Measurements from ENCODE around the gene MRGPRF. TPM values are rescaled to one million over a fixed set of nuclear protein-coding genes. Genes with fewer than 3 reads are reported as not detected.

MRGPRF gene
- total RNA-seq, 3 donors from 2014 or later (not counting 1 experiment from before 2014, with no cell fraction given), result not detected

DNA sequence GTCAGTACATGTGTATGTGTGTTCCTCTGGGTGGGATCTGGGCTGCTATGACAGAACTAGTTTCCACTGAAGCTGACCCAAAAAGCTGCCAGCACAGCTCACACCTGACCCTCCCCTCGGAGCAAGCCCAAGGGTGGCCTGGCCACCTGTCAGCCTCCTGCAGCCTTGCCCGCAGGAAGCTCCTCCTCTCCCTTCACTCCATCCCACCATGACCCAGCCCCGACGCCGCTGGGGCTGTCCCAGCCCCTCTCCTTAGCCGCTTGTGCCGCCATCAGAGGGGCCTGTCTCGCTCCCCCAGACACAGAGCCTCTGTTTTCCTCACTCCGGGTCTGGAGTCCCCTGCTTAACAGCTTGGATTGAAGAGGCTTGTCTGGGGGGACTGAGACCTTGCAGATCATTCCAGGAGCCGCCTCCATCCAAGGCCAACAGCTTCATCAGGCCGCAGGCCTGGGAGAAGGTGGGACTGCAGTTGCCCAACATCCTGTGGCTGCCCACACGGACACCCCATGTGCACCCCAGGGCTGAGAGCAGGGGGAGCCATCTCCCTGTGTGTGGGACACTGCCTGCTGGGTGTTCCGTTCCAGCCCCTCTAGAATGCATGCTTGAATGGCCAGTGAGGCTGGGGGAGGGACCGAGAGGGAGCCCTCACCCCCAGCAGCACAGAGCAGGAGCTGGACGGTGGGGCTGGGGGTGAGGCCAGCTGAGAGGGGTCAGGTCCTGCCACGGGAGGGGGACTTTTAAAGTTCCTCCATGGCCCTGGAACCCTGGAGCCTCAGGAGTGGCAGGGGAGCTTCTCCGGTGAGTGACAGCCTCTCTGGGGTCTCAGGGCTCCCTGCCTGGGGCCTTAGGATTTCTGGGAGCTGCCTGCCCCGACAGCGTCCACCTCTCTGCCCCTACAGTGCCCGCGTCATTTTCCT, 696 bp downstream of the MRGPRF start:
- Histone ChIP-seq H3K4me1 (ENCODE audit: control insufficient read depth, insufficient read depth, low read length) (peaks cover 18% of the 10 kb centered on the region), H3K9me3 (ENCODE audit: control insufficient read depth, insufficient read depth, low read length) (no peaks in the 10 kb centered on the region), H3K4me3 (ENCODE audit: low read length) (no peak overlapping the region), H3K36me3 (ENCODE audit: control insufficient read depth, insufficient read depth, low read length) (no peaks in the 10 kb centered on the region), H3K27me3 (ENCODE audit: control insufficient read depth, insufficient read depth, low read length) (peaks cover 26% of the 10 kb centered on the region), H3K27ac (ENCODE audit: low read length) (no peak overlapping the region)
- ATAC-seq (no peak), DNase-seq (no peak)
- no peaks in the 10 kb centered on the region for H3K9me3 Mint-ChIP-seq
- intact Hi-C loops (cut with micrococcal nuclease), result no loop called here
- TF ChIP-seq, protein P1, sequence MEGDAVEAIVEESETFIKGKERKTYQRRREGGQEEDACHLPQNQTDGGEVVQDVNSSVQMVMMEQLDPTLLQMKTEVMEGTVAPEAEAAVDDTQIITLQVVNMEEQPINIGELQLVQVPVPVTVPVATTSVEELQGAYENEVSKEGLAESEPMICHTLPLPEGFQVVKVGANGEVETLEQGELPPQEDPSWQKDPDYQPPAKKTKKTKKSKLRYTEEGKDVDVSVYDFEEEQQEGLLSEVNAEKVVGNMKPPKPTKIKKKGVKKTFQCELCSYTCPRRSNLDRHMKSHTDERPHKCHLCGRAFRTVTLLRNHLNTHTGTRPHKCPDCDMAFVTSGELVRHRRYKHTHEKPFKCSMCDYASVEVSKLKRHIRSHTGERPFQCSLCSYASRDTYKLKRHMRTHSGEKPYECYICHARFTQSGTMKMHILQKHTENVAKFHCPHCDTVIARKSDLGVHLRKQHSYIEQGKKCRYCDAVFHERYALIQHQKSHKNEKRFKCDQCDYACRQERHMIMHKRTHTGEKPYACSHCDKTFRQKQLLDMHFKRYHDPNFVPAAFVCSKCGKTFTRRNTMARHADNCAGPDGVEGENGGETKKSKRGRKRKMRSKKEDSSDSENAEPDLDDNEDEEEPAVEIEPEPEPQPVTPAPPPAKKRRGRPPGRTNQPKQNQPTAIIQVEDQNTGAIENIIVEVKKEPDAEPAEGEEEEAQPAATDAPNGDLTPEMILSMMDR (IDR thresholded peaks at IDR 0.05), result no peak
- H3K27me3 Mint-ChIP-seq (ENCODE audit: low read depth in 2 of 2), result peaks cover 14 to 18% of the 10 kb centered on the region in 2 donors
- 44% methylated on average over 21 of the region's 21 CpGs for WGBS (ENCODE audit: insufficient coverage)
- H3K4me3 Mint-ChIP-seq, result no peak overlapping the region
- H3K36me3 Mint-ChIP-seq, result no peaks in the 10 kb centered on the region
- peaks cover 0 to 12% of the 10 kb centered on the region in 2 donors for H3K4me1 Mint-ChIP-seq
- no peak overlapping the region for H3K27ac Mint-ChIP-seq

DNA sequence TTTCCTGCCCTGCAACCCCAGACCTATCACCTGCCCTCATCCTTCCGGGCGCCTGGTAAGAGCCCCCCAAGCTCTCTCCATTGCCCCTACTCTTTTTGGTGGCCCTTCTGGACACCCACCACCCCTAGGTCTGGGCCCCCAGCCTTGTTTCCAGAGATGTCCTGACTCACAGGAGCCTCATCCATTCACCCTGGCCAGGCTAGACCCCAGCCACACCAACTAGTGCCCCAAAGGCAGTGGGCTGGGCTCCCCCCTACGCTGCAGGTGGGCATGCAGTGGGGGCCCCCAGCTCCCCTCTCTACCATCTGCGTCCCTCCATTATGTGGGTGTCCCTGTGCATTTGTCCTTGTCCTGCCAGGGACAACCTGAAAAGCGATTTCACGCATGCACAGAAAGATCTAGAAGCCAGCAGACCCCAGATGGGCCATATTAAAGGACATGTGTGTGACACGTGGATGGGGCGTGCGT, 1.4 kb downstream of the MRGPRF start:
- no peaks in the 10 kb centered on the region for H3K36me3 ChIP-seq (ENCODE audit: control insufficient read depth, insufficient read depth, low read length)
- Mint-ChIP-seq H3K4me1 (peaks cover 0 to 12% of the 10 kb centered on the region in 2 donors), H3K36me3 (no peaks in the 10 kb centered on the region), H3K27ac (no peak overlapping the region), H3K9me3 (no peaks in the 10 kb centered on the region), H3K27me3 (ENCODE audit: low read depth in 2 of 2) (peaks cover 14 to 18% of the 10 kb centered on the region in 2 donors), H3K4me3 (peak overlapping the region; percentile 25)
- intact Hi-C loops (cut with micrococcal nuclease), result no loop called here
- no peak overlapping the region for H3K27ac ChIP-seq (ENCODE audit: low read length)
- ATAC-seq (no peak), DNase-seq (no peak)
- H3K9me3 ChIP-seq (ENCODE audit: control insufficient read depth, insufficient read depth, low read length), result no peaks in the 10 kb centered on the region
- TF ChIP-seq, protein P1 (IDR thresholded peaks at IDR 0.05), result no peak
- peaks cover 26% of the 10 kb centered on the region for H3K27me3 ChIP-seq (ENCODE audit: control insufficient read depth, insufficient read depth, low read length)
- peaks cover 18% of the 10 kb centered on the region for H3K4me1 ChIP-seq (ENCODE audit: control insufficient read depth, insufficient read depth, low read length)
- no peak overlapping the region for H3K4me3 ChIP-seq (ENCODE audit: low read length)
- 84% methylated on average over 9 of the region's 9 CpGs for WGBS (ENCODE audit: insufficient coverage)

DNA sequence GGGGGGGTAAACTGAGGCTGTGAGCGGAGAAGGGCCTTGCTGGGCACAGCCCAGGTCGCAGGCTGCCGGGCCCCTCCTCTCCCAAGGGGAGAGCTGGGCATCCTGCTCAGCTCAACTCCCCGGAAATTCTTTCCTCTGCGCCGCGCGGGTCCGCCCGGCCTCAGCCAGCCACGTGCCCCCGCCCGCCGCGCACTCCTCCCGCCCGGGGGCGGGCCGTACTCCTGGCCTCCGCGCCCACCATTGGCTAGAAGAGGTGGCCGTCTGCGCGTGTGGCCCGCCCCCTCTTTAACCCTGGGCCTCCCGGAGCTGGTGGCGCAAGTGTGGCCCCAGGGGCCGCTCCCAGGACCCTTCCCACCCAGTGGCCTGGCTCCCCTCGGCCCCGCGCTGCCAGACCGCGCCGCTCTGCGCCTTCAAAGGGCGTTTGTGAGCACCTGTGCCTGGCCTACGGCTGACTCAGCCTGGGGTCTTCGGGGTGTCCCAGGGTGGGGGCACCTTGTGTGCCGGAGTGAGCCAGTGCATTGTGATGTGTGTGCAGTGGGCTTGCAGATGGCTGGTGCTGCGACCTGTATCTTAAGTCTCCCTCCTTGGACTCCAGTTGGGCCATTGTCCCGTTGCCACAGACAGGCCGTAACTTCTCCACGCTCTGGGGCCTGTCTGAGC, 2.0 kb downstream of the MRGPRF start:
- Mint-ChIP-seq H3K27me3 (ENCODE audit: low read depth in 2 of 2) (peaks cover 14 to 18% of the 10 kb centered on the region in 2 donors), H3K9me3 (no peaks in the 10 kb centered on the region), H3K4me1 (peaks cover 0 to 12% of the 10 kb centered on the region in 2 donors), H3K27ac (no peak overlapping the region), H3K36me3 (no peaks in the 10 kb centered on the region), H3K4me3 (peak overlapping the region; percentile 25)
- Histone ChIP-seq H3K27ac (ENCODE audit: low read length) (no peak overlapping the region), H3K4me1 (ENCODE audit: control insufficient read depth, insufficient read depth, low read length) (peaks cover 18% of the 10 kb centered on the region), H3K27me3 (ENCODE audit: control insufficient read depth, insufficient read depth, low read length) (peaks cover 26% of the 10 kb centered on the region), H3K36me3 (ENCODE audit: control insufficient read depth, insufficient read depth, low read length) (no peaks in the 10 kb centered on the region), H3K9me3 (ENCODE audit: control insufficient read depth, insufficient read depth, low read length) (no peaks in the 10 kb centered on the region), H3K4me3 (ENCODE audit: low read length) (no peak overlapping the region)
- TF ChIP-seq, protein P1 (IDR thresholded peaks at IDR 0.05), result no peak
- 17% methylated on average over 43 of the region's 43 CpGs for WGBS (ENCODE audit: insufficient coverage)
- intact Hi-C loops (cut with micrococcal nuclease), result no loop called here
- ATAC-seq (peak; percentile 49 to 90 (median 84)), DNase-seq (peak; percentile 16 to 33)
